ENCODE measurements around the gene KIF7. TPM values are rescaled to one million over a fixed set of nuclear protein-coding genes. Genes with fewer than 3 reads are reported as not detected.
A peak's percentile ranks its signal among the peaks of the same experiment; 100 is the strongest.

KIF7 gene
- total and polyA plus RNA-seq, 2 of the 4 experiments (the other 2 are of a cell fraction): 5.0 to 9.0 TPM

DNA sequence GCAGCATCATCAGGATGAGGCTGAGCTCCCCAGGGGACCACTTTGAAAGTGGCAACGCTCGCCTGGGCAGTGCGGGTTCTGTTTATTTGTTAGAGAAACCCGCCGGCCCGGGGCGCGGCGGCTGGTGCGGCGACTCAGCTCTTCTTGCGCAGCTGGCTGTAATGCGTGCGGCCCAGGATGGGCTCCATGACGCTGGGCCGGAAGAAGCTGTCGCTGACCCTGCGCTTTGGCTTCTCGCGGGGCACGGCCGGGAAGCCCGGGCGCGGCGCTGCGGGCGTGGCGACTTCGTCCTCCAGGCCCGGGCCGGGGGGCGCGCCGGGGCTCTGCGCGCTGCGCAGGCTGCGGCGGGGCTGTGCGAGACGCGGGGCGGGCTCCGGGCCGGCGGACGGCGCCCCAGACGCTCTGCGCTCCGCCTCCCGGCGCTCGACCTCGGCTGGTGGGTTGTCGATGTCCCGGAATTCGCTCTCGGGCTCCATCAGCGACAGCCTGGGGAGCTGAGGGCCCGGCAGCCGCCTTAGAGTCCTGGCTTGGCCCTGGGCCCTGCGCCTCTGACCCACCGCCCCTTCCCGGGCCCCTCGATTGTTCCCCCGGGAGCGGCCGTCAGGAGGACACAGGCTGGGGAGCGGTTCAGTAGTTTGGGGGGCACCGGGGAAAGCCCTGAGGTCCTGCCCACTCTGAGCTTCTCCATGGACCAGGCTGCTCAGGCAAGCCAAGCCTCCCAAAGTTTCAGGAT is 10.3 kb upstream of the KIF7 start:
- Histone ChIP-seq H3K14ac (replicated peaks; ENCODE audit: low read depth, low read length) (peak overlapping the region; percentile 74), H3K4me2 (ENCODE audit: low read depth, low read length) (peak overlapping the region; percentile 72), H4K91ac (ENCODE audit: insufficient read depth, low read depth, low read length) (peak overlapping the region; percentile 74), H4K5ac (ENCODE audit: low read depth, low read length) (peak overlapping the region; percentile 90), H3K4ac (ENCODE audit: low read depth, low read length) (peak overlapping the region; percentile 64), H3K9ac (ENCODE audit: low read depth, low read length) (peak overlapping the region; percentile 63), H2BK120ac (ENCODE audit: low read depth, low read length) (peak overlapping the region; percentile 53), H4K20me1 (ENCODE audit: insufficient read depth, low read length) (no peaks in the 10 kb centered on the region), H3K9me3 (ENCODE audit: control insufficient read depth, insufficient read depth, low read length) (no peaks in the 10 kb centered on the region), H3K79me1 (ENCODE audit: low read depth in 1 of 2, low read length in 2 of 2) (peaks cover 0 to 11% of the 10 kb centered on the region in 2 experiments; a peak in 2 of 4 replicates), H3K27me3 (ENCODE audit: control insufficient read depth, insufficient read depth, low read length) (no peaks in the 10 kb centered on the region), H2BK20ac (ENCODE audit: low read depth, low read length) (no peak overlapping the region), H3K9me1 (ENCODE audit: insufficient read depth, low read length) (peaks cover 15% of the 10 kb centered on the region), H2AK5ac (ENCODE audit: low read depth, low read length) (peak overlapping the region; percentile 61; the same call in 1 of the 2 replicates), H3K27ac (ENCODE audit: insufficient read depth, low read length) (0 out of 2 replicates have a peak overlapping the region, but pooled peaks have one; percentile 15), H2AK9ac (replicated peaks; ENCODE audit: low read depth, low read length, poor library complexity) (peak overlapping the region; percentile 77), H4K8ac (ENCODE audit: low read depth in 2 of 2, low read length in 2 of 2) (peak overlapping the region; percentile 21 to 85), H3K23ac (ENCODE audit: low read depth, low read length) (peak overlapping the region; percentile 73), H2BK15ac (ENCODE audit: low read depth, low read length) (no peak overlapping the region; the same call in 2 of the 3 replicates), H3K4me3 (ENCODE audit: insufficient read depth, low read depth, low read length) (peak overlapping the region; percentile 15), H3K56ac (ENCODE audit: extremely low read depth, insufficient read depth, low read length) (no peak overlapping the region), H2AFZ (replicated peaks; ENCODE audit: low read length, poor library complexity) (peak overlapping the region; percentile 95), H3K18ac (ENCODE audit: low read depth, low read length) (peak overlapping the region; percentile 45), H3K4me1 (ENCODE audit: control insufficient read depth, insufficient read depth, low read length) (peaks cover 14% of the 10 kb centered on the region), H3K36me3 (ENCODE audit: control insufficient read depth, insufficient read depth, low read length) (no peaks in the 10 kb centered on the region), H2BK5ac (ENCODE audit: low read depth, low read length, poor library complexity, severe bottlenecking) (no peak overlapping the region)
- intact Hi-C loops (cut with micrococcal nuclease): no loop called here
- ChIA-PET CTCF (interaction anchor here (0.6 to 1.4 kb wide), 2 partner anchors 8 to 224 kb away, joined by 3 read pairs; no protein-coding TSS in a partner anchor), POLR2A (ENCODE audit: unreplicated experiment) (interaction anchor here (0.6 kb wide), 2 partner anchors 11 to 132 kb away, joined by 3 to 4 read pairs; no protein-coding TSS in a partner anchor)
- ATAC-seq (ENCODE audit: low read depth) (peak; percentile 69), DNase-seq (peak; percentile 59)
- TF ChIP-seq SMC3 (IDR thresholded peaks at IDR 0.05; ENCODE audit: low read depth, low read length): no peak
- 0 out of 2 replicates have a peak, but pooled peaks have one; percentile 5 for TF ChIP-seq CEBPB (IDR thresholded peaks at IDR 0.05; ENCODE audit: low read depth, low read length)
- TF ChIP-seq POLR2A (IDR thresholded peaks at IDR 0.05; ENCODE audit: low read depth, low read length): no peak
- in situ Hi-C loops (cut with MboI; ENCODE audit: low sequenced_read_pairs): no loop called here
- WGBS, 2 experiments (ENCODE audit: extremely low coverage in 2 of 2, insufficient read length in 1 of 2): 4% methylated on average over 19 of the region's 72 CpGs; no CpG with 5 or more reads in 1 of the 2 experiments
- BruUV-seq (replicated peaks): no TSS peak
- dilution Hi-C loops (cut with HindIII; ENCODE audit: low sequenced_read_pairs, unreplicated experiment): no loop called here
